HepG2 (cell line): ENCODE results near the gene CAPRIN2. TPM values are rescaled to one million over a fixed set of nuclear protein-coding genes. Genes with fewer than 3 reads are reported as not detected.
A peak's percentile ranks its signal among the peaks of the same experiment; 100 is the strongest.

Source experiments
- ARNT2 ChIP-seq: sonication (generic); formaldehyde crosslinking; IDR thresholded peaks from 2 replicates; pipeline ENCODE4 v1.8.0; 2022; ENCODE audit warnings: mild to moderate bottlenecking, low read depth, missing genetic modification reagents, moderate library complexity
- BCL6 ChIP-seq: IDR thresholded peaks from 2 replicates; pipeline ENCODE4 v1.6.1; 2016; ENCODE audit warnings: missing genetic modification reagents, missing compliant biosample characterization
- BRCA1 ChIP-seq: sonication (generic); formaldehyde crosslinking; IDR thresholded peaks from 2 replicates; pipeline ENCODE4 v1.4.0; 2020; ENCODE audit warnings: missing genetic modification reagents
- CEBPG ChIP-seq: IDR thresholded peaks from 2 replicates; pipeline ENCODE4 v1.6.1; 2016
- FOXJ3 ChIP-seq: sonication (generic); formaldehyde crosslinking; IDR thresholded peaks from 2 replicates; pipeline ENCODE4 v1.4.0; 2020; ENCODE audit warnings: missing genetic modification reagents, mild to moderate bottlenecking, borderline replicate concordance
- GABPB1 ChIP-seq: IDR thresholded peaks from 2 replicates; pipeline ENCODE4 v1.6.1; 2016; ENCODE audit warnings: mild to moderate bottlenecking, missing genetic modification reagents, moderate library complexity, missing compliant biosample characterization
- GATAD2A ChIP-seq: IDR thresholded peaks from 2 replicates; pipeline ENCODE4 v1.6.1; 2016
- HOXA3 ChIP-seq: sonication (generic); formaldehyde crosslinking; IDR thresholded peaks from 2 replicates; pipeline ENCODE4 v1.5.0; 2020; ENCODE audit warnings: missing genetic modification reagents
- PHF20 ChIP-seq: sonication (generic); formaldehyde crosslinking; IDR thresholded peaks from 2 replicates; pipeline ENCODE4 v1.5.0; 2020; ENCODE audit warnings: mild to moderate bottlenecking, missing genetic modification reagents
- RAD51 ChIP-seq: fragments of 450-650 bp; IDR thresholded peaks from 2 replicates; pipeline ENCODE4 v1.6.1; 2016; ENCODE audit warnings: borderline replicate concordance
- RBFOX2 ChIP-seq: fragments of 200-400 bp; formaldehyde crosslinking; IDR thresholded peaks from 2 replicates; pipeline ENCODE4 v1.6.1; 2017; ENCODE audit warnings: low read depth, mild to moderate bottlenecking, low read length
- SOX6 ChIP-seq, 2 experiments: fragments of 450-650 bp in 1 of 2; sonication (generic) in 1 of 2; formaldehyde crosslinking in 1 of 2; IDR thresholded peaks; 2 replicates each; pipeline versions ENCODE4 v1.4.0 to v1.6.1; 2017 to 2020; ENCODE audit warnings: antibody characterized with exemption in 1 of 2, mild to moderate bottlenecking in 1 of 2, missing genetic modification reagents in 1 of 2
- SP2 ChIP-seq: sonication (generic); formaldehyde crosslinking; IDR thresholded peaks from 2 replicates; pipeline ENCODE4 v1.5.1; 2020; ENCODE audit warnings: mild to moderate bottlenecking, missing genetic modification reagents
- TAF1 ChIP-seq: sonication (generic); formaldehyde crosslinking; IDR thresholded peaks from 2 replicates; pipeline ENCODE4 v1.4.0; 2020; ENCODE audit warnings: missing genetic modification reagents
- TAF15 ChIP-seq: fragments of 200-400 bp; formaldehyde crosslinking; IDR thresholded peaks from one replicate; pipeline ENCODE4 v1.6.1; 2018; ENCODE audit warnings: mild to moderate bottlenecking, low read depth, low read length; ENCODE audit not compliant: poor library complexity, severe bottlenecking
- ZNF557 ChIP-seq: sonication (generic); formaldehyde crosslinking; IDR thresholded peaks from 2 replicates; pipeline ENCODE4 v1.4.0; 2020; ENCODE audit warnings: missing genetic modification reagents
- ZNF768 ChIP-seq: sonication (generic); formaldehyde crosslinking; IDR thresholded peaks from 2 replicates; pipeline ENCODE4 v1.4.0; 2020; ENCODE audit warnings: missing genetic modification reagents
- ZNF788 ChIP-seq: sonication (generic); formaldehyde crosslinking; IDR thresholded peaks from 2 replicates; pipeline ENCODE4 v1.5.0; 2020; ENCODE audit warnings: mild to moderate bottlenecking, missing genetic modification reagents, borderline replicate concordance
- polyA plus RNA-seq, 8 experiments: library from polyadenylated mRNA; depleted of rRNA in 3 of 8; stranded (reverse) in 7 of 8; unstranded in 1 of 8; fragments of >200 nt; fragmentation: Illumina TruSeq in 4 of 8; extraction: Trizol in 4 of 8; gene quantifications; 2 replicates each; pipeline versions ENCODE4 v1.2.1 to v1.2.3, GENCODE V29; 2011 to 2016; ENCODE audit warnings: low read depth in 4 of 8, missing spikeins in 1 of 8, mixed read lengths in 1 of 8; ENCODE audit not compliant: insufficient read depth in 1 of 8
- total RNA-seq, 5 experiments: library from RNA; depleted of rRNA; stranded (reverse); fragments of >200 nt; fragmentation: Illumina TruSeq; extraction: Trizol; gene quantifications; 2 replicates each; pipeline ENCODE4 v1.2.3, GENCODE V29; 2016; ENCODE audit warnings: low read depth in 1 of 5
- TF ChIP-seq, protein P1 (sequence below): sonication (generic); formaldehyde crosslinking; IDR thresholded peaks from 2 replicates; pipeline ENCODE4 v1.5.0; 2020; ENCODE audit warnings: mild to moderate bottlenecking, missing genetic modification reagents, moderate library complexity
- TF ChIP-seq, protein P2 (sequence below): sonication (generic); formaldehyde crosslinking; IDR thresholded peaks from 2 replicates; pipeline ENCODE4 v1.4.0; 2020; ENCODE audit warnings: missing genetic modification reagents, borderline replicate concordance
- TF ChIP-seq, protein P3 (sequence below): sonication (generic); formaldehyde crosslinking; IDR thresholded peaks from 2 replicates; pipeline ENCODE4 v1.5.0; 2020; ENCODE audit warnings: missing genetic modification reagents
- TF ChIP-seq, protein P4 (sequence below): sonication (generic); formaldehyde crosslinking; IDR thresholded peaks from 2 replicates; pipeline ENCODE4 v1.4.0; 2020; ENCODE audit warnings: mild to moderate bottlenecking, missing genetic modification reagents

CAPRIN2 gene
- total and polyA plus RNA-seq, 2 of the 13 experiments (the other 11 are each of a cell fraction or from before 2014, with no cell fraction given) = 21.7 to 30.6 TPM

DNA sequence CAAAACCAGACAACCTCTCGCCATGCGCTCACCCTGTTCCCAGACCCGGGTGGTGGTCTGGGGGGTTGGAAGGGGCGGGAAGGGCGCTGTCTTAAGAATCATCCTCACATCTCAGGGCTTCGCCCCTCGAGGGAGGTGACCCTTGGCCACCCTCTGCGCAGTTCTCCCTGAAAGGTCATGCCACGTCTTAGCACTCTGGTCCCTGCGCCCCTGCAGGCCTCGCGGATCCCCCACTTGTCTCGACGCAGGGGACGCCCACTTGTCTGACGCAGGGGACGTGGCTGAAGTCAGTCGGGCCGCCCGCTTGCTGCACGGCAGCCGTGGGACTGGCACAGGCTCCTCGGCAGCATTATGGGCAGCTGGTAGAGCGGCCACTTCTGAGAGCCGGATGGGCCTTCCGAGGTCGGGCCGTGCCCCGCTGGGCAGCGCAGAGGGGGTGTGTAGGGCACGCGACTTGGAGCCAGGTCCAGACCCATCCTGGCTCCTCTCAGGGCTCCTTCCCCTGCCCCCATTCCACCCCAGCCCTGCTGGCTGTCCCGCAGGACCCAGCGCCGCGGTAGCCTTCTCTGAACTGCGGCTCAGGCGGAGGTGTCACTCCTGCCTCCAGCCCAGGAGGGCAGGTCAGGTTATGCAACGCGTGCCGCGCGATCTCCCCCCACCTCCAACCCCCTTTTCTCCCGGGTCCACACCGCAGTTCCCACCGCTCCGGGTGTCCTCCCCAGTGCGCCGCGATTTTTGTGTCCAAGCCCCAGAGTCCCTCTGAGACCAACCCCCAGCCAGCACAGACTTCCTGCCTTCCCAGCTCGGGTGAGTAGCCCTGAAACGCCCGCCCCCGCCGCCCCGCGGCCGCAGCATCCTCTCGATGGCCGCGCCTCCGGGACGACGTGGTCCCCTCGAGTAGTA, 40.9 kb upstream of the CAPRIN2 start (continued):
- TF ChIP-seq GABPB1 (CRISPR knock-in tag) (peak; percentile 41; the same call in 1 of the 2 replicates), ZNF557 (CRISPR knock-in tag) (no peak), TAF1 (CRISPR knock-in tag) (peak; percentile 43), RAD51 (no peak), ZNF768 (peak; percentile 93), PHF20 (0 out of 2 replicates have a peak, but pooled peaks have one; percentile 28), BCL6 (CRISPR knock-in tag) (no peak), ARNT2 (CRISPR knock-in tag) (peak; percentile 18; the same call in 1 of the 2 replicates), BRCA1 (no peak), ZNF788 (CRISPR knock-in tag) (peak; percentile 10; the same call in 1 of the 2 replicates), TAF15 (peak; percentile 47), GATAD2A (CRISPR knock-in tag) (0 out of 2 replicates have a peak, but pooled peaks have one; percentile 1), CEBPG (CRISPR knock-in tag) (peak; percentile 34; the same call in 1 of the 2 replicates), HOXA3 (peak; percentile 24; the same call in 1 of the 2 replicates), FOXJ3 (CRISPR knock-in tag) (no peak), SP2 (peak; percentile 30; the same call in 1 of the 2 replicates), SOX6 (IDR thresholded peaks at IDR 0.05) (no peak), SOX6 (CRISPR knock-in tag; IDR thresholded peaks at IDR 0.05) (peak; percentile 9; the same call in 1 of the 2 replicates), RBFOX2 (peak; percentile 74)
- TF ChIP-seq, protein P1, sequence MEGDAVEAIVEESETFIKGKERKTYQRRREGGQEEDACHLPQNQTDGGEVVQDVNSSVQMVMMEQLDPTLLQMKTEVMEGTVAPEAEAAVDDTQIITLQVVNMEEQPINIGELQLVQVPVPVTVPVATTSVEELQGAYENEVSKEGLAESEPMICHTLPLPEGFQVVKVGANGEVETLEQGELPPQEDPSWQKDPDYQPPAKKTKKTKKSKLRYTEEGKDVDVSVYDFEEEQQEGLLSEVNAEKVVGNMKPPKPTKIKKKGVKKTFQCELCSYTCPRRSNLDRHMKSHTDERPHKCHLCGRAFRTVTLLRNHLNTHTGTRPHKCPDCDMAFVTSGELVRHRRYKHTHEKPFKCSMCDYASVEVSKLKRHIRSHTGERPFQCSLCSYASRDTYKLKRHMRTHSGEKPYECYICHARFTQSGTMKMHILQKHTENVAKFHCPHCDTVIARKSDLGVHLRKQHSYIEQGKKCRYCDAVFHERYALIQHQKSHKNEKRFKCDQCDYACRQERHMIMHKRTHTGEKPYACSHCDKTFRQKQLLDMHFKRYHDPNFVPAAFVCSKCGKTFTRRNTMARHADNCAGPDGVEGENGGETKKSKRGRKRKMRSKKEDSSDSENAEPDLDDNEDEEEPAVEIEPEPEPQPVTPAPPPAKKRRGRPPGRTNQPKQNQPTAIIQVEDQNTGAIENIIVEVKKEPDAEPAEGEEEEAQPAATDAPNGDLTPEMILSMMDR (CRISPR knock-in tag) = peak; percentile 12; the same call in 1 of the 2 replicates
- TF ChIP-seq, protein P2, sequence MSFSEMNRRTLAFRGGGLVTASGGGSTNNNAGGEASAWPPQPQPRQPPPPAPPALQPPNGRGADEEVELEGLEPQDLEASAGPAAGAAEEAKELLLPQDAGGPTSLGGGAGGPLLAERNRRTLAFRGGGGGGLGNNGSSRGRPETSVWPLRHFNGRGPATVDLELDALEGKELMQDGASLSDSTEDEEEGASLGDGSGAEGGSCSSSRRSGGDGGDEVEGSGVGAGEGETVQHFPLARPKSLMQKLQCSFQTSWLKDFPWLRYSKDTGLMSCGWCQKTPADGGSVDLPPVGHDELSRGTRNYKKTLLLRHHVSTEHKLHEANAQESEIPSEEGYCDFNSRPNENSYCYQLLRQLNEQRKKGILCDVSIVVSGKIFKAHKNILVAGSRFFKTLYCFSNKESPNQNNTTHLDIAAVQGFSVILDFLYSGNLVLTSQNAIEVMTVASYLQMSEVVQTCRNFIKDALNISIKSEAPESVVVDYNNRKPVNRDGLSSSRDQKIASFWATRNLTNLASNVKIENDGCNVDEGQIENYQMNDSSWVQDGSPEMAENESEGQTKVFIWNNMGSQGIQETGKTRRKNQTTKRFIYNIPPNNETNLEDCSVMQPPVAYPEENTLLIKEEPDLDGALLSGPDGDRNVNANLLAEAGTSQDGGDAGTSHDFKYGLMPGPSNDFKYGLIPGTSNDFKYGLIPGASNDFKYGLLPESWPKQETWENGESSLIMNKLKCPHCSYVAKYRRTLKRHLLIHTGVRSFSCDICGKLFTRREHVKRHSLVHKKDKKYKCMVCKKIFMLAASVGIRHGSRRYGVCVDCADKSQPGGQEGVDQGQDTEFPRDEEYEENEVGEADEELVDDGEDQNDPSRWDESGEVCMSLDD (CRISPR knock-in tag) = 0 out of 2 replicates have a peak, but pooled peaks have one; percentile 2
- TF ChIP-seq, protein P3, sequence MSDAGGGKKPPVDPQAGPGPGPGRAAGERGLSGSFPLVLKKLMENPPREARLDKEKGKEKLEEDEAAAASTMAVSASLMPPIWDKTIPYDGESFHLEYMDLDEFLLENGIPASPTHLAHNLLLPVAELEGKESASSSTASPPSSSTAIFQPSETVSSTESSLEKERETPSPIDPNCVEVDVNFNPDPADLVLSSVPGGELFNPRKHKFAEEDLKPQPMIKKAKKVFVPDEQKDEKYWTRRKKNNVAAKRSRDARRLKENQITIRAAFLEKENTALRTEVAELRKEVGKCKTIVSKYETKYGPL (CRISPR knock-in tag) = peak; percentile 84; the same call in 1 of the 2 replicates
- TF ChIP-seq, protein P4, sequence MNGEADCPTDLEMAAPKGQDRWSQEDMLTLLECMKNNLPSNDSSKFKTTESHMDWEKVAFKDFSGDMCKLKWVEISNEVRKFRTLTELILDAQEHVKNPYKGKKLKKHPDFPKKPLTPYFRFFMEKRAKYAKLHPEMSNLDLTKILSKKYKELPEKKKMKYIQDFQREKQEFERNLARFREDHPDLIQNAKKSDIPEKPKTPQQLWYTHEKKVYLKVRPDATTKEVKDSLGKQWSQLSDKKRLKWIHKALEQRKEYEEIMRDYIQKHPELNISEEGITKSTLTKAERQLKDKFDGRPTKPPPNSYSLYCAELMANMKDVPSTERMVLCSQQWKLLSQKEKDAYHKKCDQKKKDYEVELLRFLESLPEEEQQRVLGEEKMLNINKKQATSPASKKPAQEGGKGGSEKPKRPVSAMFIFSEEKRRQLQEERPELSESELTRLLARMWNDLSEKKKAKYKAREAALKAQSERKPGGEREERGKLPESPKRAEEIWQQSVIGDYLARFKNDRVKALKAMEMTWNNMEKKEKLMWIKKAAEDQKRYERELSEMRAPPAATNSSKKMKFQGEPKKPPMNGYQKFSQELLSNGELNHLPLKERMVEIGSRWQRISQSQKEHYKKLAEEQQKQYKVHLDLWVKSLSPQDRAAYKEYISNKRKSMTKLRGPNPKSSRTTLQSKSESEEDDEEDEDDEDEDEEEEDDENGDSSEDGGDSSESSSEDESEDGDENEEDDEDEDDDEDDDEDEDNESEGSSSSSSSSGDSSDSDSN = peak; percentile 49
